Femur (tissue), 1 donor: ENCODE results near the gene ATP7B.
"Not testable (repeated sequence)": the region's sequence is repeated elsewhere in the genome, so short reads cannot be mapped to it uniquely, and the experiment has no call there.

ENCODE experiments used
- DNase-seq: peaks from one replicate; pipeline ENCODE4 v3.0.0-alpha.2; 2017

ATP7B gene

GRCh38 chr13:52010890-52011631 is at the start of gene ATP7B:
TSS of gene ATP7B (minus strand) at chr13:52011450. CDS start at chr13:52011337, 113 bp downstream.
- DNase-seq = peak; percentile 48

GRCh38 chr13:52053460-52053859 is 42.2 kb upstream of the ATP7B start:
- DNase-seq = no peak

GRCh38 chr13:52051400-52051799 is 40.1 kb upstream of the ATP7B start:
- DNase-seq = no peak

GRCh38 chr13:52048516-52048915 is 37.3 kb upstream of the ATP7B start:
- DNase-seq = no peak

GRCh38 chr13:52047463-52047862 is 36.2 kb upstream of the ATP7B start:
- no peak for DNase-seq

GRCh38 chr13:52043675-52044074 is 32.4 kb upstream of the ATP7B start:
- DNase-seq = no peak

- no peak for DNase-seq
Measured at GRCh38 chr13:52036037-52036436, 24.8 kb upstream of the ATP7B start.

- no peak for DNase-seq
Measured at GRCh38 chr13:52034616-52035226, 23.5 kb upstream of the ATP7B start.

- DNase-seq = no peak
Measured at GRCh38 chr13:52033039-52033438, 21.8 kb upstream of the ATP7B start.

GRCh38 chr13:52030401-52030800 is 19.2 kb upstream of the ATP7B start:
- DNase-seq = not testable (repeated sequence)

- no peak for DNase-seq
Measured at GRCh38 chr13:52029569-52029968, 18.3 kb upstream of the ATP7B start.

- no peak for DNase-seq
Measured at GRCh38 chr13:52027832-52028231, 16.6 kb upstream of the ATP7B start.

GRCh38 chr13:52026246-52026626 is 15.0 kb upstream of the ATP7B start:
- no peak for DNase-seq

GRCh38 chr13:52025475-52026245 is 14.4 kb upstream of the ATP7B start:
- DNase-seq = no peak

- no peak for DNase-seq
Measured at GRCh38 chr13:52024481-52024880, 13.2 kb upstream of the ATP7B start, which contains the start of gene UTP14C. TSS of gene UTP14C (plus strand) at chr13:52024691. CDS start at chr13:52028805, 4,114 bp downstream.

- no peak for DNase-seq
Measured at GRCh38 chr13:52022356-52022755, 11.1 kb upstream of the ATP7B start.

GRCh38 chr13:52020191-52020590 is 8.9 kb upstream of the ATP7B start:
- DNase-seq = no peak

GRCh38 chr13:52016296-52016695 is 5.0 kb upstream of the ATP7B start:
- no peak for DNase-seq

GRCh38 chr13:52012512-52012836 is 1.2 kb upstream of the ATP7B start:
- DNase-seq = no peak

- peak; percentile 100 for DNase-seq
Measured at GRCh38 chr13:52011632-52012511, 622 bp upstream of the ATP7B start, which contains the start of gene ALG11. TSS of gene ALG11 (plus strand) at chr13:52012398. CDS start at chr13:52012419, 21 bp downstream.

GRCh38 chr13:52009946-52010345 is 1.3 kb downstream of the ATP7B start:
- no peak for DNase-seq

- DNase-seq = no peak
Measured at GRCh38 chr13:52006523-52007245, 4.6 kb downstream of the ATP7B start.
